GM19238 (cell line): ENCODE measurements around the gene DPEP2.
"Not testable (repeated sequence)": the region's sequence is repeated elsewhere in the genome, so short reads cannot be mapped to it uniquely, and the experiment has no call there.

Experiments used
- DNase-seq: peaks from one replicate; pipeline ENCODE4 v3.0.0; 2011; ENCODE audit warnings: low spot score; ENCODE audit not compliant: insufficient read length

The DPEP2 gene

GRCh38 chr16:67976205-67976604 is 23.1 kb downstream of the DPEP2 start:
- no peak for DNase-seq

GRCh38 chr16:67975321-67976105 is 23.8 kb downstream of the DPEP2 start:
- DNase-seq: no peak

- not testable (repeated sequence) for DNase-seq
Measured at GRCh38 chr16:67972285-67972684, 27.0 kb downstream of the DPEP2 start.

- no peak for DNase-seq
Measured at GRCh38 chr16:67971111-67971510, 28.2 kb downstream of the DPEP2 start.

GRCh38 chr16:67969254-67970039 is 29.8 kb downstream of the DPEP2 start:
- DNase-seq: peak; percentile 35

GRCh38 chr16:67968400-67969253 is 30.7 kb downstream of the DPEP2 start, which contains the start of gene SLC12A4:
Gene SLC12A4 (minus strand): TSS chr16:67968637. CDS start chr16:67968553, 84 bp downstream.
- peak; percentile 98 for DNase-seq

- DNase-seq: peak; percentile 58
Measured at GRCh38 chr16:67967958-67968399, 31.3 kb downstream of the DPEP2 start.

- DNase-seq: peak; percentile 36
Measured at GRCh38 chr16:67967183-67967957, 31.9 kb downstream of the DPEP2 start.

GRCh38 chr16:67966549-67967182 is 32.6 kb downstream of the DPEP2 start:
- no peak for DNase-seq

- DNase-seq: no peak
Measured at GRCh38 chr16:67965668-67966548, 33.4 kb downstream of the DPEP2 start.

GRCh38 chr16:67964477-67965131 is 34.7 kb downstream of the DPEP2 start:
- no peak for DNase-seq

- no peak for DNase-seq
Measured at GRCh38 chr16:67963662-67964321, 35.5 kb downstream of the DPEP2 start.

- DNase-seq: no peak
Measured at GRCh38 chr16:67963292-67963661, 36.0 kb downstream of the DPEP2 start.

GRCh38 chr16:67962135-67962534 is 37.1 kb downstream of the DPEP2 start:
- no peak for DNase-seq

- no peak for DNase-seq
Measured at GRCh38 chr16:67961551-67961957, 37.7 kb downstream of the DPEP2 start.

- DNase-seq: no peak
Measured at GRCh38 chr16:67959536-67960329, 39.6 kb downstream of the DPEP2 start.

GRCh38 chr16:67957622-67958021 is 41.7 kb downstream of the DPEP2 start:
- no peak for DNase-seq
